Mesothelial cell of epicardium (in vitro differentiated cells): ENCODE measurements around the gene CBFA2T2. TPM values are rescaled to one million over a fixed set of nuclear protein-coding genes. Genes with fewer than 3 reads are reported as not detected.

ENCODE experiments used
- DNase-seq, 2 experiments: peaks; one replicate each; pipeline ENCODE4 v3.0.0; 2021; ENCODE audit warnings: low spot score in 2 of 2; ENCODE audit not compliant: unreplicated experiment in 2 of 2
- H3K27ac Mint-ChIP-seq: 2 replicates; pipeline ENCODE4 v1.8.0; 2021; ENCODE audit warnings: mixed read lengths
- H3K27me3 Mint-ChIP-seq: 2 replicates; pipeline ENCODE4 v1.8.0; 2021; ENCODE audit warnings: low read depth, mixed read lengths
- H3K36me3 Mint-ChIP-seq: 2 replicates; pipeline ENCODE4 v1.8.0; 2021; ENCODE audit warnings: mixed read lengths
- H3K4me1 Mint-ChIP-seq: 2 replicates; pipeline ENCODE4 v1.8.0; 2021; ENCODE audit warnings: mixed read lengths
- H3K4me3 Mint-ChIP-seq: 2 replicates; pipeline ENCODE4 v1.8.0; 2021; ENCODE audit warnings: mild to moderate bottlenecking, moderate library complexity, mixed read lengths
- H3K9me3 Mint-ChIP-seq: 2 replicates; pipeline ENCODE4 v1.8.0; 2021; ENCODE audit warnings: mixed read lengths
- total RNA-seq: library from RNA; stranded (reverse); gene quantifications from 3 replicates; pipeline ENCODE4 v1.2.1, GENCODE V29; 2021
- TF ChIP-seq, protein P1 (sequence below): fragments of 200-600 bp; sonication (generic); IDR thresholded peaks from one replicate; pipeline ENCODE4 v1.5.0; 2021; ENCODE audit warnings: antibody characterized with exemption; ENCODE audit not compliant: unreplicated experiment

Gene CBFA2T2
- total RNA-seq, 1 donor from 2014 or later = 47.2 TPM

DNA sequence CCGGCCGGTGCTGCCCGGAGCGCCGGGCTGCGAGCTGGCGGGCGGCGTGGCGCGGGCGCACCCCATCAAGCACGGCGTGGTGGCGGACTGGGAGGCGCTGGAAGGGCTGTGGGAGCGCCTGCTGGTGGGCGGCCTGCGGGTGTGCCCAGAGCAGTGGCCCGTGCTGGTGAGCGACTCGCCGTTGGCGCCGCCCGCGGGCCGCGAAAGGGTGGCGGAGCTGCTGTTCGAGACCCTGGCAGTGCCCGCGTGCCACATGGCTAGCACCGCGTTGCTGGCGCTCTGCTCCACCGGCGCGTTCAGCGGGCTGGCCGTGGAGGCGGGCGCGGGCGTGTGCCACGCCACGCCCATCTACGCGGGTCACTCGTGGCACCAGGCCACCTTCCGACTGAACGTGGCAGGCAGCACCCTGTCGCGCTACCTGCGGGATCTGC, 177.4 kb downstream of the CBFA2T2 start:
- no peak for DNase-seq
- peaks cover 14% of the 10 kb centered on the region for H3K36me3 Mint-ChIP-seq
- H3K4me3 Mint-ChIP-seq = peak overlapping the region; percentile 56
- H3K27ac Mint-ChIP-seq = no peak overlapping the region
- H3K27me3 Mint-ChIP-seq = no peaks in the 10 kb centered on the region
- TF ChIP-seq, protein P1, sequence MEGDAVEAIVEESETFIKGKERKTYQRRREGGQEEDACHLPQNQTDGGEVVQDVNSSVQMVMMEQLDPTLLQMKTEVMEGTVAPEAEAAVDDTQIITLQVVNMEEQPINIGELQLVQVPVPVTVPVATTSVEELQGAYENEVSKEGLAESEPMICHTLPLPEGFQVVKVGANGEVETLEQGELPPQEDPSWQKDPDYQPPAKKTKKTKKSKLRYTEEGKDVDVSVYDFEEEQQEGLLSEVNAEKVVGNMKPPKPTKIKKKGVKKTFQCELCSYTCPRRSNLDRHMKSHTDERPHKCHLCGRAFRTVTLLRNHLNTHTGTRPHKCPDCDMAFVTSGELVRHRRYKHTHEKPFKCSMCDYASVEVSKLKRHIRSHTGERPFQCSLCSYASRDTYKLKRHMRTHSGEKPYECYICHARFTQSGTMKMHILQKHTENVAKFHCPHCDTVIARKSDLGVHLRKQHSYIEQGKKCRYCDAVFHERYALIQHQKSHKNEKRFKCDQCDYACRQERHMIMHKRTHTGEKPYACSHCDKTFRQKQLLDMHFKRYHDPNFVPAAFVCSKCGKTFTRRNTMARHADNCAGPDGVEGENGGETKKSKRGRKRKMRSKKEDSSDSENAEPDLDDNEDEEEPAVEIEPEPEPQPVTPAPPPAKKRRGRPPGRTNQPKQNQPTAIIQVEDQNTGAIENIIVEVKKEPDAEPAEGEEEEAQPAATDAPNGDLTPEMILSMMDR = no peak
- H3K4me1 Mint-ChIP-seq = peaks cover 26% of the 10 kb centered on the region
- H3K9me3 Mint-ChIP-seq = no peaks in the 10 kb centered on the region

GRCh38 chr20:33667676-33668465, 178.0 kb downstream of the CBFA2T2 start:
- TF ChIP-seq, protein P1 = peak; percentile 86
- Mint-ChIP-seq H3K9me3 (no peaks in the 10 kb centered on the region), H3K4me1 (peaks cover 28% of the 10 kb centered on the region), H3K27me3 (no peaks in the 10 kb centered on the region), H3K36me3 (peaks cover 14% of the 10 kb centered on the region), H3K4me3 (peak overlapping the region; percentile 56), H3K27ac (no peak overlapping the region)
- peak in 1 of 2 experiments; percentile 75 for DNase-seq

GRCh38 chr20:33668466-33669155, 178.7 kb downstream of the CBFA2T2 start:
- Mint-ChIP-seq H3K27me3 (no peaks in the 10 kb centered on the region), H3K36me3 (peaks cover 14% of the 10 kb centered on the region), H3K4me1 (peaks cover 33% of the 10 kb centered on the region), H3K9me3 (no peaks in the 10 kb centered on the region), H3K27ac (no peak overlapping the region), H3K4me3 (no peak overlapping the region)
- TF ChIP-seq, protein P1 = no peak
- no peak for DNase-seq

- DNase-seq = no peak
- H3K27ac Mint-ChIP-seq = no peak overlapping the region
- H3K4me3 Mint-ChIP-seq = no peak overlapping the region
- H3K9me3 Mint-ChIP-seq = no peaks in the 10 kb centered on the region
- H3K4me1 Mint-ChIP-seq = peaks cover 37% of the 10 kb centered on the region
- H3K27me3 Mint-ChIP-seq = no peaks in the 10 kb centered on the region
- peaks cover 14% of the 10 kb centered on the region for H3K36me3 Mint-ChIP-seq
- TF ChIP-seq, protein P1 = no peak
Measured at GRCh38 chr20:33669224-33669623, 179.3 kb downstream of the CBFA2T2 start.

DNA sequence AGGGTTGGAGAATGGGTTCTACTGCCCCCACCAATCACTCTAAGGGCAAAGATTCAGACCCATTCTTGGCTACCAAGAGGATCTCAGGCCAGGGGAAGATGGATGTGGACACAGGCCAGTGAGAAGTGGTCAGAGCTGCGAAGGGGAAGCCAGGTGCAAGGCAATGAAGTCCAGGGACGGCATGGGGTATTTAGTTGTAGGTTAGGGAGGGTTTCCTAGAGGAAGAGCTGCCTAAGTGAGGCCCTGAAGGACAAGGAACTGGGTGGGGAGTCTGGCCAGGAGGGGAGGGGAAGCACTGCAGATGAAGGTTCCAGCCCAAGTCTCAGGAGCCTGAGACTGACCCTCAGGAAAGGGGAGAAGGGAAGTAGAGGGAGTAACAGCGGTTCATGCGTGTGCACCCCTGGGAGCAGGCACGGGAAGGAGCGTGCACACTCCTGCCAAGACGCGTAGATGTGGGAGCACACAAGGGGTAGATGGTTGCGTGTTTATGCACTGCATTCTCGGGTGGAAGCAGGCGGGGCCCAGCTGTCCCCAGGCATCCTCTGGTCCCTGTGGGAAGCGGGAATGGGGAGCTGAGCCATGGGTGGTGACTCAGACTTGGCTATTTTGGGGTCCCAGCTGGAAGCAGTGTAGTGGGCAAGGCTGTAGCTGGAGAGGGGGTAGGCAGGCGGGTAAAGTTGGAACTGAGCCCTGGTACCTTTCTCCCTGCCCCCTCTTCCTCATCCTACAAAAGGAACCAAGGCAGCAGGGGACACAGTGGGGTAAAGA, 180.2 kb downstream of the CBFA2T2 start:
- Mint-ChIP-seq H3K27me3 (no peaks in the 10 kb centered on the region), H3K4me3 (no peak overlapping the region), H3K36me3 (peaks cover 14% of the 10 kb centered on the region), H3K27ac (no peak overlapping the region), H3K9me3 (no peaks in the 10 kb centered on the region), H3K4me1 (peaks cover 32% of the 10 kb centered on the region)
- DNase-seq = no peak
- TF ChIP-seq, protein P1 = no peak
